Measurements from ENCODE around the gene HMGN3. TPM values are rescaled to one million over a fixed set of nuclear protein-coding genes. Genes with fewer than 3 reads are reported as not detected.

HMGN3 gene
- total RNA-seq, 1 donor from 2014 or later, result 49.2 TPM

DNA sequence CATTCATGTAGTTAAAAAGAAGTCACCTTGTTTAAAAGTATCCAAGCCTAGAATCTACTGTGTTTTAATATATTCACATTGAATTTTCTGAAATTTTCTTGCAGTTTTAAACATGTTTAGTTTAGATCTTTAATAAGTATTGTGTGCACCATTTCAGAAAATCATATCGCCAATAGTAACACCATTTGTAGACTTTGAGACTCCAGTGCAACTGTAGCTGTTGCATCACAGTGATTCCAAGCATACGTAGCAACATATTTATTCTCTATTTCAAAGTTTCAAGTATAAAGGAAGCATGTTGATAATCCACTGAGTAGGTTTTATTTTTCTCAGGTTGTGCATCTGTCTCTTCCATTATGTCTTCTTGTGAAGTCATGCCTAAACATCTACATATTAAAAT, 46.4 kb downstream of the HMGN3 start:
- H3K4me3 Mint-ChIP-seq, result no peak overlapping the region
- DNase-seq, result no peak
- H3K4me1 Mint-ChIP-seq, result no peaks in the 10 kb centered on the region
- peaks cover 10% of the 10 kb centered on the region for H3K9me3 Mint-ChIP-seq
- H3K36me3 Mint-ChIP-seq (ENCODE audit: low read depth), result no peaks in the 10 kb centered on the region
- intact Hi-C loops (cut with micrococcal nuclease), result no loop called here
- no peak overlapping the region for H3K27ac Mint-ChIP-seq
- no peaks in the 10 kb centered on the region for H3K27me3 Mint-ChIP-seq

DNA sequence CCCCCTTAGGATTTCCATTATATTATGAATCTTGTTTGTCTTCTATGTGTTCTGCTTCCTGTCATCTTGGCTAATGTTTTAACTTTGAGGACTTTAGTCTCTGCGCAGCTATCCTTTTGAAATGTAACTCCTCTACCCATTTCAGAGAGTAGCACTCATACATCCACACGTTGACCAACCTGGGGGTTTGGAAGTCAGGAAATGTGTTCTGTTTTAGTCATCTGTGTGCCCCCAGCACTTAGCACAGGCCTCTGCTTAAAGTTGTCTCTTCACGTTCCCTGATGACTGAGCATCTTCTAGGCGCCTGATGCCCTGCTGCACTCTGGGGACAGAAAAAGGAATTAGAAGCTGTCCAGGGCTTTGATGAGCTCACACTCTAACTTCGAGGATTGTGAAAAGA, 47.9 kb downstream of the HMGN3 start:
- intact Hi-C loops (cut with micrococcal nuclease), result no loop called here
- Mint-ChIP-seq H3K9me3 (peaks cover 3% of the 10 kb centered on the region), H3K4me1 (no peaks in the 10 kb centered on the region), H3K4me3 (no peak overlapping the region), H3K27ac (no peak overlapping the region), H3K36me3 (ENCODE audit: low read depth) (no peaks in the 10 kb centered on the region), H3K27me3 (no peaks in the 10 kb centered on the region)
- DNase-seq, result no peak

DNA sequence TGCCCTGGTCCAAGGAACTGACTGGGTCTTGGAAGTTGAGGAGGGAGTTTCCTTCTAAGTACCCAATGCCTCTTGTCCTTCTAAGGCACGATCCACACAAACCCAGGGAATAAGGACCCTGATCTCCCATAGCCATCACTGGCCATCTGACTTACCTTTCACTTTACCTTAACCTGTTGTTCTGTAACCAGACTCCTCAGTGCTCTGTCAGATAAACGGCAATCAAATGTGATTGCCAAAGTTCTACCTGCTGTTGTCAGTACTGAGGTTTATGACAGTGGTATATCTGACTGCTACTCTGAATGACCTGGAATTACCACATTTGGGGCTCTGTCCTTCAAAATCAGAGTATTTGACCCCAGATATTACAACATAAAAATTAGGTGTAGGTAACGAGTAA, 49.8 kb downstream of the HMGN3 start:
- no peak overlapping the region for H3K4me3 Mint-ChIP-seq
- intact Hi-C loops (cut with micrococcal nuclease), result no loop called here
- H3K36me3 Mint-ChIP-seq (ENCODE audit: low read depth), result no peaks in the 10 kb centered on the region
- H3K4me1 Mint-ChIP-seq, result no peaks in the 10 kb centered on the region
- no peak overlapping the region for H3K27ac Mint-ChIP-seq
- H3K27me3 Mint-ChIP-seq, result no peaks in the 10 kb centered on the region
- H3K9me3 Mint-ChIP-seq, result no peaks in the 10 kb centered on the region
- DNase-seq, result no peak

DNA sequence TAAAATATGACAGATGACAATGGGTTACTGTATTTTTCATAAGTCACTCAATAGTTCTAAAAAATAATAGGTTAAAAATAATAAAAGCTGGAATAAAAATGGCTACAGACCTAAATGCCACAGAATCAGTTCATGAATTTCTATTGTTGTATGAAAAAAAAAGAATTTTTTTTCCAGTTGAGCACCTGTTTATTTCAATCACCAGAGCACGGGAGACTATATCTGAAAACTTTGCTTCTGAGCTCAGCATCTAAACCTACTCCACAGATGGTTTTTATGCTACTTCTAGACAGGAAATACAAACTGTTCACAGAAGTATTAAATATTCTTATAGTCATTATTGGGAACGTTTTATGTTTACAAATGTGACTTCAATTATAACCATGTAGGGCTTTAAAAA, 50.4 kb downstream of the HMGN3 start:
- Mint-ChIP-seq H3K27ac (no peak overlapping the region), H3K27me3 (no peaks in the 10 kb centered on the region), H3K4me1 (no peaks in the 10 kb centered on the region), H3K36me3 (ENCODE audit: low read depth) (no peaks in the 10 kb centered on the region), H3K4me3 (no peak overlapping the region), H3K9me3 (no peaks in the 10 kb centered on the region)
- no peak for DNase-seq
- intact Hi-C loops (cut with micrococcal nuclease), result no loop called here

DNA sequence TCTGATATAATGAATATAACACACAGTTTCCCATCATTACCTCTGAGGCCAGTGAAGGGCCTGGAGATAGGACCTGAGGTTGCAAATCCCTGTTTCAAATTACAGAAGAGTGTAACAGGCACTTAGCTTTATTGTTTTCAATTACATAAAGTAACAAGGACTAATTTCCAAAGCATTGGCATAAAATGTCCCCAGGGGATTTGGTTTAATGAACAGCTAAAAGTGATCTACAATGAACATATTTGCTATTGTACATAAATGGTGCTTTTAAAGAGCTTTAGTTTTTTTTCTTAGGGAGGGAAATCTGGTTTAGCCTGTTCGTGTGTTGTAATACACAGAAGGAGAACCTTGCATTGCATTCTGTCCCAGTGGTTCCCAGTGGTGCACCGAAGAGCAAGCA, 54.4 kb downstream of the HMGN3 start:
- no peak overlapping the region for H3K27ac Mint-ChIP-seq
- no peak overlapping the region for H3K4me3 Mint-ChIP-seq
- no peak for DNase-seq
- no peaks in the 10 kb centered on the region for H3K36me3 Mint-ChIP-seq (ENCODE audit: low read depth)
- H3K4me1 Mint-ChIP-seq, result no peaks in the 10 kb centered on the region
- H3K9me3 Mint-ChIP-seq, result no peaks in the 10 kb centered on the region
- peaks cover 5% of the 10 kb centered on the region for H3K27me3 Mint-ChIP-seq
- intact Hi-C loops (cut with micrococcal nuclease), result no loop called here

DNA sequence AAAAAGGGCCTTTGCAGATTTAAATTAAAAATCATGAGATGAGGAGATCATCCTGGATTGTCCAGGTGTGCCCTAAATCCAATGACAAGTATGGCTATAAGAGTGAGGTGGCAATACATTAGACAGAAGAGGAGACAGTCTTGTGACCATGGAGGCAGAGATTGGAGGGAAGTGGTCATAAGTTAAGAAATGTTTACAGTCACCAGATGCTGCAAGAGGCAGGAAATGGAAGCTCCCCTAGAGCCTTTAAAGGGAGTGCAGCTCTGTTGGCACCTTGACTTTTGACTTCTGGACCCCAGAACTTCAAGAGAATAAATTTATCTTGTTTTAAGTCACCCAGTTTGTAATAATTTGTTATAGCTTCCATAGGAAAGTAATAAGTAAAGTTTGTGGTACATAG, 61.1 kb downstream of the HMGN3 start:
- H3K4me1 Mint-ChIP-seq, result no peaks in the 10 kb centered on the region
- no peaks in the 10 kb centered on the region for H3K9me3 Mint-ChIP-seq
- DNase-seq, result no peak
- H3K4me3 Mint-ChIP-seq, result no peak overlapping the region
- H3K27ac Mint-ChIP-seq, result no peak overlapping the region
- intact Hi-C loops (cut with micrococcal nuclease), result no loop called here
- H3K36me3 Mint-ChIP-seq (ENCODE audit: low read depth), result no peaks in the 10 kb centered on the region
- peaks cover 5% of the 10 kb centered on the region for H3K27me3 Mint-ChIP-seq

DNA sequence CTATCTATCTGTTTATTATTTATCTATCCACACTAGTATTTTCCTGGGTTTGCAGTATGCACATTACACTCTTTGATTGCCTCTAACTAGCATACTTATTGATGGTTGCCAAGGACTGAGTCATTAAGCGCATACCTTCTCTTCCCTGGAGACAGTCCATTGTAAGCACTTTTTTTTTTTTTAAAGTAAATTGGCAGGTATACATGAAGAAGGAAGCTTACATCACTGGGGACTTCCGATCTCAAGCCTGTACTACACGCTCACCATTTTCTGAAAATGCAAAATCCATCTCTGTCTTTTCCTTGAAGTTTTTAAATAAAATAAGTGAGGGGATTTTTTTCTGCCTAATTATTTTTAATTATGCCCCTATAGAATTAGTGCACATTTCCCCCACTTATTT, 63.5 kb downstream of the HMGN3 start:
- H3K4me3 Mint-ChIP-seq, result no peak overlapping the region
- H3K9me3 Mint-ChIP-seq, result no peaks in the 10 kb centered on the region
- DNase-seq, result no peak
- no peaks in the 10 kb centered on the region for H3K27me3 Mint-ChIP-seq
- no peaks in the 10 kb centered on the region for H3K36me3 Mint-ChIP-seq (ENCODE audit: low read depth)
- intact Hi-C loops (cut with micrococcal nuclease), result no loop called here
- no peak overlapping the region for H3K27ac Mint-ChIP-seq
- no peaks in the 10 kb centered on the region for H3K4me1 Mint-ChIP-seq

DNA sequence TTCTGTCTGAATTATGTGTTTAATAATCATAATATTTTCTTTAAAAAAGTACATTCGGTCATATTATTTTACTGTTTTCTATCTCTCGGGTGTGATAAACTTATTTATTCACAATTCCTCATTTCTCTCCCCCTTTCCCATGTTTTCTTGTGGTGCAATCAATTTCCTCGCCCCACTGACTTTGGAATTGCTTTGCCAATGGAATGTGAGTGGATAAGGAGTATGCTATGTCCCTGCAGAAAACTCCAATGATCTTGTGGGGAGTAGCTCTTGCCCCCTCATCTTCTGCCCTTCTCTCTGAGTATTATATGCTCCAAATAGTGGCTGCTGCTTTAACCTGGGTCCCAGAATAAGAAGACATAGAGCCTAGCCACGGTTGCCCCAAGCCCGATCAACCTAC, 64.1 kb downstream of the HMGN3 start:
- DNase-seq, result no peak
- H3K9me3 Mint-ChIP-seq, result no peaks in the 10 kb centered on the region
- no peaks in the 10 kb centered on the region for H3K4me1 Mint-ChIP-seq
- intact Hi-C loops (cut with micrococcal nuclease), result no loop called here
- no peaks in the 10 kb centered on the region for H3K36me3 Mint-ChIP-seq (ENCODE audit: low read depth)
- no peak overlapping the region for H3K4me3 Mint-ChIP-seq
- no peak overlapping the region for H3K27ac Mint-ChIP-seq
- H3K27me3 Mint-ChIP-seq, result no peaks in the 10 kb centered on the region

DNA sequence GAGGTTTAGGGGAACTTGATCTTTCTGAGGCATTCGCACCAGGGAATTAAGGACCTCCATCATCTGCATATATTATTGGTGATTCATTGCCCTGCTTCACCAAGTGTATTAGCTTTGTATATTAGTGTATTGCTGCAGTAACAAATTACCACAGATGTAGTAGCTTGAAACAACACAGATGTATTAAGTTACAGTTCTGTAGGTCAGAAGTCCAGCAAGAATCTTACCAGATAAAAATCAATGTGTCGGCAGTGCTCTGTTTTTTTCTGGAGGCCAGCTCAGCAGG, 65.8 kb downstream of the HMGN3 start:
- no peaks in the 10 kb centered on the region for H3K27me3 Mint-ChIP-seq
- no peaks in the 10 kb centered on the region for H3K4me1 Mint-ChIP-seq
- intact Hi-C loops (cut with micrococcal nuclease), result no loop called here
- no peaks in the 10 kb centered on the region for H3K36me3 Mint-ChIP-seq (ENCODE audit: low read depth)
- DNase-seq, result no peak
- H3K9me3 Mint-ChIP-seq, result no peaks in the 10 kb centered on the region
- H3K4me3 Mint-ChIP-seq, result no peak overlapping the region
- H3K27ac Mint-ChIP-seq, result no peak overlapping the region

DNA sequence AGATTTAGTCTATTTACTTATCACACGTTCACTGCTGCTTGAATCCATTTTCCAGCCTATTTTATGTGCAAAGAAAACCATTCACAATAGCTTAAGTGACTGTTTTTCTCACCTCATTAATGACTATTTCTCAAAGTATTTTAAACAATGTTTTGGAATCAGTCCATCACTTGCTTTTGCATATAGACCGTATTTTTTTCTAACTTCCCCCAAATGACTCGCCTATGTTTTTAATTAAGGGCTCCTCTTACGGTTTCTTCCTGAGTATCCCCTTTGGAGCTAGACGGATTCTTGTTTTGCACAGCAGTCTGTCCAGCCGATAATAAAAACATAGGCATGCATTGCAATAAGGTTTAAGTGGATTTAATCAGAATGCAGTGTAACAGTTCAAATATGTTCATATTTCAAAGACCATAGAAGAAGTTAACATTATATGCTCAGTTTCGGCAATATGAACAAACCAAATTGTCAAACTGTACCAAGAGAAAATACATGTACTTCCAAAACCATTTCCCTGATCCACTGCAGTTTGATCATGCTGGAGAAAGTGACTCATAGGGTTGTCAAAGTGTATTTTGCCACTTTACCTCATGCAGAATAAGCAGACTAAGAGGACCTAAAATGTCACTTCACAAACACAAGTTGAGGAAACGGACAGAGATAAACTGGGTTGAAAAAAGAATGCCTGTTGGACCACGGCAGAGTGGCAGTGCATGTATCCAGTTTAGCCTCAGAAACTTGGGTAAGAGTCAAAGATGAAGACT, 66.4 kb downstream of the HMGN3 start:
- no peak for DNase-seq
- no peaks in the 10 kb centered on the region for H3K9me3 Mint-ChIP-seq
- no peak overlapping the region for H3K27ac Mint-ChIP-seq
- intact Hi-C loops (cut with micrococcal nuclease), result no loop called here
- no peak overlapping the region for H3K4me3 Mint-ChIP-seq
- no peaks in the 10 kb centered on the region for H3K36me3 Mint-ChIP-seq (ENCODE audit: low read depth)
- no peaks in the 10 kb centered on the region for H3K4me1 Mint-ChIP-seq
- H3K27me3 Mint-ChIP-seq, result no peaks in the 10 kb centered on the region

DNA sequence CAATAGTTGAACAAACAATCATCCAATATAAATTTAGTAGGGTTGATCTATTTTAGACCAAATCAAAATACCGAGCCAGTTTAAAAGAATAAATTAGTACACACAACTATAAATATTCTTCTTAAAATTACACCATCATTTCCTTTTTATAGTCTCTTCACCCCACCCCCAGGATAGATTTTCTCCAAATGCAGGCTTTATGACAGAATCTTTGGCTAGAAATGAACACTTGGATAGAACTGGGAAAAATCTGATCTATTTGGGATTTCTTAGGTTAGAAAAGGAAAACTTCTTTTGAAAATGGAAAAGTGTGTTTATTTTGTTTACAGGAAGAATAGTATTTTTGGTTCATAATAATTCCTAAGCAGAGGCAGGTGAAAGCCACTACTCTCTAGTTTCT, 74.6 kb downstream of the HMGN3 start:
- Mint-ChIP-seq H3K4me1 (no peaks in the 10 kb centered on the region), H3K4me3 (no peak overlapping the region), H3K9me3 (no peaks in the 10 kb centered on the region), H3K36me3 (ENCODE audit: low read depth) (no peaks in the 10 kb centered on the region), H3K27ac (no peak overlapping the region), H3K27me3 (peaks cover 4% of the 10 kb centered on the region)
- DNase-seq, result no peak
- intact Hi-C loops (cut with micrococcal nuclease), result no loop called here

DNA sequence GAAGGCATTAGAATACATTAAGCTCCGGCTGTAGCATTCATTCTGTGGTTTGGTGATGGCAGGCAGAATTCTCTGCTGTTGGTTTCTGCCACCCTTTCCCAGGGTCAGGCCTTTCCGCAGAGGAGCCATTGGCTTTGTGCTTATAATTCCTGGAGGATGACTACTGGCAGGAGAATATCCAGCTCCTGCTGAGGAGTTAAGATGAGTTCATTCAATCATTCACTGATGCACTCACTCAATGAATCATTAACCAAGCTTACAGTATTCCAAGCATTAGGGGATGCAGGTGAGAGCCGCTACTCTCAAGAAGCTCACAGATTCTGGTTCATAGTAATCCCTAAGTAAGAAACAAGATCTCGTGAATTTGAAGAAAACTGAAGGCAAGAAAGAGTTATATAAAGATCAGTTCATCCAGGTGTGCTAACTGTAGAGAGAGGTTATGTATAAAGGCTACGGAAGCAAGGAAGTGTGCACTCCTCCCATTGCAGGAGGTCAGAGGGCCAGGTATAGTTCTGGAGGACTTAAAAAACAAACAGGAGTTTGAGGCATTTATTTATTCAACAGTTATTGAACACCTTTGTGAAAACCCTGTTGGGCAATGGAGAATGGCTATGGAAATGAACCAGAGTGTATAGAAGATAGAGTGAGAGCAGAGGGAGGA, 75.5 kb downstream of the HMGN3 start:
- Mint-ChIP-seq H3K27me3 (peaks cover 4% of the 10 kb centered on the region), H3K9me3 (no peaks in the 10 kb centered on the region), H3K27ac (no peak overlapping the region), H3K4me1 (no peaks in the 10 kb centered on the region), H3K4me3 (no peak overlapping the region), H3K36me3 (ENCODE audit: low read depth) (no peaks in the 10 kb centered on the region)
- intact Hi-C loops (cut with micrococcal nuclease), result no loop called here
- no peak for DNase-seq

DNA sequence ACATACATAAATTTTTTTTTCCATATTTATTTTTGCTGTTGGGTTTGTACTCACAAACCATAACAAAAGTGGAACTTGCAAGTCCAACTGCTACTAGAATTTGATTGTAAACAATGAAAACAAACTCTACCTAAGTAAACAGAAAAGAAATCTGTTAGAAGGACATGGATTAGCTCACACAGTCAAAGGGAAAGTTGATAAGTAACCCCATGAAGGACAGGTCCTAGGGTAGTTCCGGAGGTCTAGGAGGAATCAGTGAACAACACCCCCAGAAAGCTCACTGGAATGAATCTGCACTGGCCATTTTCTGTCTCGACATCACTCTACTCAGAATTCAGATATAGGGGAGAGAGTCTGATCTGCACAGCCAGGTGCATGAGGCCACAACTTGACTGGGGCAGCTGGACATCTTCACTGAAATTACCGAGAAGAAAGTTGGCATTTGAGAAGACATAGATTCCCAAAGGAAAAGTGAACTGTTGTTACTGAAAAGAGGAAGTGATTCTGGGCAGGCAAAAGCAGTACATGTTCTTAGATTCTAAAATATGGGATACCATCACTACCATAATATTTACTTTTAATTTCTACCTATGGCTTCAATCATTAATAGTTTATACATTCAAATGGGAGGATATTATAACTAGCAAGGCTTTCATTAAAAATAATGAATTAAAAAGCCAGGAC, 76.4 kb downstream of the HMGN3 start:
- no peak for DNase-seq
- H3K27ac Mint-ChIP-seq, result no peak overlapping the region
- H3K27me3 Mint-ChIP-seq, result peaks cover 4% of the 10 kb centered on the region
- intact Hi-C loops (cut with micrococcal nuclease), result no loop called here
- H3K9me3 Mint-ChIP-seq, result no peaks in the 10 kb centered on the region
- H3K36me3 Mint-ChIP-seq (ENCODE audit: low read depth), result no peaks in the 10 kb centered on the region
- no peak overlapping the region for H3K4me3 Mint-ChIP-seq
- no peaks in the 10 kb centered on the region for H3K4me1 Mint-ChIP-seq

DNA sequence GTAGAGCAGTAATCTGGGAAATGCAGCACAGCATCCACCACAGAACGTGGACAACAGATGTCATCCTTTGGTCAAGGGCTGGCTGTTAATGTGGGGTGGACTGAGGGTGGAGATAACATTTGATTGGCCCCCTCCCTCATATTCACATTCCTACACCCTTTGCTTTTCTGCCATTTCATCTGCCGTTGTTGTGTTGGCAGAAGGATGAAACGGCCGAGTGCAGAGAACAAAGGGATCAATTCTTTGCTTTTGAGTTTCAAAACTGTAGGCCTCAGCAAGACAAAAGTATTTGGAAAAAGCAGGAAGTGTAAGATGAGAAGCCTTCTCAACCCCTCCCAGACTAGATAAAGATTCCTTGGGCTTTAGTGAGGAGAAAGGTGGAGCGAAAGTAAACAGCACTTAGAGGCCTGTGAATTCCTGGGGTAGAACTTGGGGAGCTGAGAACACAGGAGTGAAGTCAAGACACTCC, 82.2 kb downstream of the HMGN3 start:
- intact Hi-C loops (cut with micrococcal nuclease), result no loop called here
- H3K4me1 Mint-ChIP-seq, result no peaks in the 10 kb centered on the region
- H3K9me3 Mint-ChIP-seq, result no peaks in the 10 kb centered on the region
- peaks cover 4% of the 10 kb centered on the region for H3K27me3 Mint-ChIP-seq
- no peak overlapping the region for H3K27ac Mint-ChIP-seq
- no peak for DNase-seq
- no peaks in the 10 kb centered on the region for H3K36me3 Mint-ChIP-seq (ENCODE audit: low read depth)
- no peak overlapping the region for H3K4me3 Mint-ChIP-seq

Measured in activated CD4-positive, alpha-beta T cell treated with anti-CD3 and anti-CD28 coated beads, Interleukin-2, amount 10 ng/mL, durations not matched to agents 24 days and 14 days (primary cell).